Islet precursor cell (in vitro differentiated cells): ENCODE results near the gene SAMD1.

Experiments used
- DNase-seq: peaks from one replicate; pipeline ENCODE4 v3.0.0-alpha.2; 2018

Gene SAMD1

DNA sequence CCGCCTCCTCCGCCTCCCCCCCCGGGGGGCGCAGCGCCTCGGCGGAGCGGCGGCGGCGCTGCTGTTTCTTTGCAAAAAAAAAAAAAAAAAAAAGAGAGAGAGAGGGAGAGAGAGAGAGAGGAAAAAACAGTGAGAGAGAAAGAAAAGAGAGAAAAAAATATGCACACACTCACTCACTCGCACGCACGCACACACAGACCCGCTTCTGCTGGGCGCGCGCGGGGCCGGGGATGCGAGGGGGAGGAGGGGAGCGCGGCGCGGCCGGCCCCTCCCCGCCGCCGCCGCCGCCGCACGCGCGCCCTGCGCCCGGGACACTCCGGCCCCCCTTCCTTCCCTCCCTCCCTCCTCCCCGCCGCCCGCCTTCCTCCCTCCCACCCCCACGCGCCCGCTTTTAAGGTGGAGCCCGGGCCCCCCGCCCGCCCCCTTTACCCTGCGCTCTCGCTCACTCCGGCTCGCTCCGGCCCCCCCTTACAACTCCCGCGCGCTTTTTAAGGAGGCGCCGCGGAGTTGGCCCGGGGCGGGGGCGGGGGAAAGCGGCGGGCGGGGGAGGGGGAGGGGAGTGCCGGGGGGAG, at the start of gene SAMD1:
TSS of gene SAMD1 (minus strand) at position 243 of the 572 bp plus-strand sequence.
- DNase-seq, result peak; percentile 88

DNA sequence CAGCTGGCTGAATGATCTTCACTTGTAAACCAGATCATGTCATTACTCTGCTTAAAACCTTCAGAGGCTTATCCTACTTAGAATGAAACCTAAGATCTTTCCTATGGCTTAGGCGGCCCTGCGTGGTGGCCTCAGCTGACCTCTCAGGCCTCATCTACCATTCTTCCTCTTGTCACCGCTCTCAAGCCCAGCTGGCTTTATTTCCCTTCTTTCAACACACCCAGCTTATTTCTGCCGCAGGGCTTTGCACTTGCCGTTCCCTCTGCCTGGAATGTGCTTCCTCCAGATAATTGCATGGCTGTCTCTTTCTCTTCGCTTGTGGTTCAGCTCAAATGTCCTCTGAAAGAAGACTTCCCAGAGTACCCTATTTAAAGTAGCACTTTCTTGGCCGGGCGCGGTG, 49.4 kb upstream of the SAMD1 start:
- DNase-seq, result peak; percentile 83

DNA sequence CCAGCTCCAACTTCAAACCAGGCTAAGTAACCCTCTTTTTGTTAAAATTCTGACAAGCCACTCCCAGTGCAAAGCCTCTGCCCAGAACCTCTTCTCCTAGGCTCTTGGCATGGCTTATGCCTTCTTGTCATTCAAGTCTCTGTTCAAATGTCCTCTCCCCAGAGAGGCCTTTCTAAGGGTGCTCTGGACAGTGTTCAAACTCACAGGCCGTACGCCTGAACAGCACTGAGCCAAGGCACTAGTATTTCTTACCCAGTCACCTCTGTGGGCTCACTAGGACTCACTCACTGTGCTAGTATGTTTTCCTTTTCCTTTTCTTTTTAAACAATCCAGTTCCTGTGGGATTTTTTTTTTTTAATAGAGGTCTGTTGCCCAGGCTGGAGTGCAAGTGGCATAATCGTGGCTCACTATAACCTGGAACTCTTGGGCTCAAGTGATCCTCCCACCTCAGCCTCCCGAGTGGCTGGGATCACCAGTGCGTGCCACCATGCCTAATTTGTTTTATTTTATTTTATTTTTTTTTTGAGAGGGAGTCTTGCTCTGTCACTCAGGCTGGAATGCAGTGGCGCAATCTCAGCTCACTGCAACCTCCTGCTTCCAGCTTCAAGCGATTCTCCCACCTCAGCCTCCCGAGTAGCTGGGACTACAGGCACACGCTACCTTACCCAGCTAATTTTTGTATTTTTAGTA, 48.2 kb upstream of the SAMD1 start:
- DNase-seq, result no peak

DNA sequence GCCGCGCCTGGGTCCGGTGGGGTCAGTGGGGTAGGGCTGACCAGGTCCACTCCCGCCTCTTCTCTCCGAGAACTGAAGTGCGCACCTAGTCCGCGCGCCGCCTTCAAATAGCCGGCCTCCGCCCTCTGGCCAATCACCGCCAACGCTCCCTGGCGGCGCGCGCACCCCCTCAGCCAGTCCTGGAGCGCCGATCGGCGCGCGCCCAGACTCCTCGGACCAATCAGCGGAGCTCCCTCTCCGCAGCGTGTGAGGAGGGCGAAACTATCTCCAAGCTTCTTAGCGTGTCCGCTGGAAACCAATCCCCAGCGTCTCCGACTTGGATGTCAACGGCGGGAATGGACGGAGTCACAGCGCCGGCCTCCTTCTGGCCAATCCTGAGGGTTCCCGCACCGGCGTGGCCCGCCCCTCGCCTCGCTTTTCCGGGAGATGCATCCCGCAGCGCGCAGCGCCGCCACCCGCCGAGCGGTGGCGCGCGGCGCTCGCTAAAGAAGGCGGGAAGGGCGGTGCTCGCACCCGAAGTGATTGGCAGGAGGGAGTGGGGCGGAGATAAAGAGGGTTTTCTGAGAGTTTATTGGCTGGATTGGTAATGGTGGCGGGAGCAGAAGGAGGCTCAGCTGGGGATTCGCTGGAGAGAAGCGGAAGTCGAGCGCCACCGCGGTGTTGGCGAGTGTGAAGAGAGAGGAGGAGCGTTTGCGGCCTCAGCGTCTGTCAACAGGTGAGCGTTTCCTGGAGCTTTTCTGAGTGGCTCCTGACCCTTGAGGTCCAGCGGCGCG, 46.1 kb upstream of the SAMD1 start, which contains the start of gene ASF1B:
TSS of gene ASF1B (minus strand) at position 81 of the 773 bp plus-strand sequence. CDS start 133 bp downstream, outside the sequence.
- peak; percentile 100 for DNase-seq

GRCh38 chr19:14135985-14136508, 45.5 kb upstream of the SAMD1 start:
- no peak for DNase-seq

DNA sequence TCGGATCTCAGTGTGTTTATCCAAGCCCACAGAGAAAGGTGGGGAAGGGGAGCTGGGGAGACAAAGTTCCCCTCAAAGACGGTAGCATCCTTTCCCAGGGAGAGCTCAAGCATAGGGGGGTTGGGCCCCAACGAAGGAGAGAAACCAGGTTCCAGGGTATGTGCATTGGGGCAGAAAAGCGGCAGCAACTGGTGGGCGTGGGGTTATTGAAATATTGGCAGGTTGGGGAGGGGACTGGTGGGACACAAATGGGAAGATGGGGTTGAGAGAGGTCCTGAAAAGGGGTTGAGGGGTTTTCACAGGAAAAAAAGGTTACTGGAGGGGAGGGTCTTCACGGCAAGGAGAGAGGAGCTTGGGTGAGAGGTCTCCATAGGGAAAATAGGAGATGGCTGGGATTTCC, 44.8 kb upstream of the SAMD1 start:
- DNase-seq, result no peak

DNA sequence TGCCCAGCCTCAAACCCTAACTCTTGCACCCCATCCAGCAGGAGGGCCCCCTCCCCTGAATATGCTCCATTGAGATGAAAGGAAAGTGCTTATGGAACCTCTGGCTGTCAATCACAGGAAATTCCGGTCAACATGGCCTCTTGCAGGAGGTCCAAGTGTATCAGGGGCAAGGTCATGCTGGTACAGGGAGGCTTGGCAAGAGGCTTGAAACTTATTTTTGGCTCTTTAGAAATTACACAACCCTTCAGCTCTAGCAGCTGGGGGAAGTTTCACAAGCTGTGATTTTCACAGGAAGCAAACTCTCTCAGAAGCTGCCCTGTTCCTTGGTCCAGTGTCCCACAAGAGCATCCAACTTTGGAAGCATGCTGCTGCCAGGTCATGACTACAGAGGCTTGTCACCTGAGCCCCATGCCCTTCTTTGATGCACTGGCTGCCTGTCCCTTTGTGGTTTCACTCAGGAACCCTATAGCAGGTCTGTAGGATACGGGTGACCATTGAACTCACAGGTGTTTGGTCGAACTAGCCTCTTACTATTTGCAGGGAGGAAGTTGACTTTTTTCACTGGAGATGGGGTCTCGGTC, 37.5 kb upstream of the SAMD1 start:
- no peak for DNase-seq

DNA sequence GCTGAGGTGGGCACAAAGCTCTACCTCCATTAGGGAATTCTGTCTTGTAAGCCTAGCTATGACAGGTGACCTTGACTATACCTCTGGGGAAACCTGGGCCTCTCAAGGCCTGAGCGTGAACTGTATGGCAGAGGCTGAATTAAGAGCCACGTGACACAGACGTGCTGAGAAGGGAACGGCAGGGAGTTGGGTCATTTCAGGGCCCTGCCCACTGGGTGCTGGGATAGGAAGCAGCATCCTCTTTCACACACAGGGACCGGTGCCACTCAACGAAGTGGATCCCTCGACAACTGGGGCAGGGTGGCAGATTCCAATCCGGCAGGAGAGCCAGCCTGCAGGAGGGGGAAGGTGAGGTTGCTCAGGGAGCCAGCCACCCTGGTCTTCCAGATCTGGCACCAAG, 36.6 kb upstream of the SAMD1 start:
- no peak for DNase-seq

DNA sequence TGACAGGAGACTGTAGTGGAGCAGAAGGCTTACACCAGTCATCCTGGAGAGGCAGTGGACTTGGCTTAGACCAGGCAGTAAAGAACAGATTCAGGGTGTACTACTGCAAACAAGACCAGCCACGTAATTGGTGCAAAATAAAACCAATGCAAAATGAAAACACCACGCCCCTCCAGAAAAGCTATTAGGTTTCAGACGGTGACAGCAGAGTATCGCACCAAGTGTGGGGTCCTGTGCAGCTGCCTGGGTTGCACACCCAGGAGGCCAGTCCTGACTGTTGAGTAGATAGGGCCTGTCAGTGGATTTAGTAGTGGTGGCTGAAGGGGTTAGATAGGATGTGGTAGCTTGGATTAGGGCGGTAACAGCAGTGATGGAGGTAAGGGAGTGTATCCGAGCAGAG, 32.4 kb upstream of the SAMD1 start:
- no peak for DNase-seq

DNA sequence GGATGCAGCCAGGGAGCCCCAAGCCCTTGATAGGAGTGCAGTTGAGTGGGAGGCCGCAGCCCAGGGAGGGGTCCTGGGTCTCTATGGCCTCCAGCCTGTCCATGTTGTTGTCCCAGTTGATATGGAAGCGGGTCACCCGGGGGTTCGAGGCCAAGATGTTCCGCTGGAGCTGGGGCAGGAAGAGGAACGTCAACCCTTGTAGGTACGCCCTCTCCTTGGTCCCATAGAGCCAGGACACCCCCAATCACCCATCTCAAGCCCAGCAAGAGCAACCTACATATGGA, 29.9 kb upstream of the SAMD1 start:
- DNase-seq, result no peak

GRCh38 chr19:14119644-14120496, 29.3 kb upstream of the SAMD1 start:
- no peak for DNase-seq

- DNase-seq, result no peak
Measured at GRCh38 chr19:14119146-14119545, 28.6 kb upstream of the SAMD1 start.

DNA sequence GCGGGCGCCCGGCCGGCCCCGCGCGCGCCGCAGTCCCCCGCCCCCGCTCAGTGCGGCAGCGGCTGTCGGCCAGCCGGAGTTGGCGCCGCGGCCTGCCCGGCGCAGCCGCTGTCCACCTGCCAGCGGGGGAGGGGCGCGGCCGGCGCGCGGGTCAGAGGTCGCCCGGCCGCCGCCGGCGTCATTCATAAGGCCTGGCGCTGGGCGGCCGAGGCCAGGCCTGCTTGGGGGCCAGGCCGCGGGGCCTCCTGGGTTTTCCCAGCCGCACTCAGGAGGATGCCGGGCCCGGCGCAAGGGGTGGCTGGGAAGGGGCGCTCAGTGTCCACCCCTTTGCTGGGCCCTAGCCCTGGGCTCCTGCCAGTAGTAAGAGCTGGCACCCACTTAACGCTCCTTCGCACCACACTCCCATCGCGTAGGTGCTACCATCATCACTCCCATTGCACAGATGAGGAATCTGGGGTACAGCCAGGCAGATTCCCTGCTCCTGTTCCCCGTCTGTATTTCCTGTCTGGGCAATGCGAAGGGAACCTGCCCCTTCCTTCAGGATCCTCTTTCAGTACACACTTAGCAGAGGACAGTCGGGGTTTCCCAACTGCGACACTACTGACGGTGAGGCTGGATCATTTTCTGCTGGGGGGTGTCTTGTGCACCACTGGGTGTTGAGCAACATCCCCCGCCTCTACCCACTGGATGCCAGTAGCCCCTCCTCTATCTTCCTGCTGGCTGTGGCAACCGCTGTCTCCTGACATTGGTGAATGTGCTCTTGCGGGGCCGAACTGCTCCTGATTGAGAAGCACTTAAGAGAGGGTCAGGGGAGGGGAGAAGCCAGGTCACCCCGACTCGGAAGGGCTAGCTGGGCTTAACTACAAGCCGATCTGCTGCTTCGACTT, 27.9 kb upstream of the SAMD1 start:
- DNase-seq, result peak; percentile 55

DNA sequence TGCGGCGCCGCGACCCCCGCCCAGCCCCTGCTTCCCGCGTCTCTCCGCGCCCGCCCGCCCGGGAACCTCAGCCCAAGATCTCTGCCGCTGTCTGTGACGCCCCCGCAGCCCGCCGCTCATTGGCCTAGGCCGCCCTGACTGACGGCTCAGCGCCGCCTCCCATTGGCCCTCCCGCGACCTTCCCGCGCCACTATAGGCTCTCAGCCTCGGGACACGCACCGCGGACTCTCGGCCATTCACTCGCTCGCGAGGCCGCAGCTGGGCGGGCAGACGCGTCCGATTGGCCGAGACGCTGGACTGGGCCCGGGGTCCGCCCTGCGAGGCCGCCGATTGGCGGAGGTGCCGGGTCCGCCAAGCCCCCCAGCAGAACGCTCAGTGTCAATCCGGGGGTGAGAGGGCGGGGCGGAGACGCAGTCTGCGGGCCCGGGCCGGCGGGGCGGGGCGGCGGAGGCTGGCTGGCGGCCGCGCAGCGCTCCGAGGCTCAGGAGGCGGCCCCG, 27.2 kb upstream of the SAMD1 start, which contains the start of gene PRKACA:
TSS of gene PRKACA (minus strand) at position 95 of the 497 bp plus-strand sequence. CDS start 215 bp downstream, outside the sequence.
- peak; percentile 100 for DNase-seq

DNA sequence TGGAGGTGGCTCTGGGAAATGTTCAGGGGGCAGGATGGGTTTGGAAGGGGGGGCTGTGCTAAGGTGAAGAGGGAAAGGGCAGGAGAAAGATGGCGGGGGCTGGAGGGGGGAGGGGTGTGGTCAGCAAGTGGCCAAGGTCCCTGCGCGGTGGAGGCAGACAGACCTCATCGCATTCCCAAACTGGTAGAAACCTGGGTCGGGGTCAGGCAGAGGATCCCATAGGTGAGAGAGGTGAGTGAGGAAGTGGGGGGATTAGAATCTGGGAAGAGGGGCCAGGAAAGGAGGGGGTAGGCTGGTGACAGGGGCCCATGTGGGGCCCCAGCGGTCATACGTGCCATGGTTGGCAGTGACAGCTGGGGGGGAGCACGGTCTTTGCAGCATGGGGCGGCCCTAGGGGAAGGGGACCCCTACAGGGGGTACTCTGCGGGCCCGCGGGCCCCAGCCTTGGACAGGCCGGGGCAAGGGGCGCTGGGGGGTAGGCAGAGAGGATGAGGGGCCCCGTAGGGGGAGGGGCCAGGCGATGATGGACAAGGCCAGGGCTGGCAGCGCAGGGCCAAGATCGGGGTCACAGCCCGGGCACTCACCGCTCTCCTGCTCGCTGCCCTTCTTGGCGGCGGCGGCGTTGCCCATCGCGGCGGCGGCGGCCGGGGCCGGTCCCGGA, 26.5 kb upstream of the SAMD1 start:
- DNase-seq, result no peak

- DNase-seq, result no peak
Measured at GRCh38 chr19:14116525-14116917, 26.0 kb upstream of the SAMD1 start.

GRCh38 chr19:14115756-14116155, 25.2 kb upstream of the SAMD1 start:
- DNase-seq, result no peak

DNA sequence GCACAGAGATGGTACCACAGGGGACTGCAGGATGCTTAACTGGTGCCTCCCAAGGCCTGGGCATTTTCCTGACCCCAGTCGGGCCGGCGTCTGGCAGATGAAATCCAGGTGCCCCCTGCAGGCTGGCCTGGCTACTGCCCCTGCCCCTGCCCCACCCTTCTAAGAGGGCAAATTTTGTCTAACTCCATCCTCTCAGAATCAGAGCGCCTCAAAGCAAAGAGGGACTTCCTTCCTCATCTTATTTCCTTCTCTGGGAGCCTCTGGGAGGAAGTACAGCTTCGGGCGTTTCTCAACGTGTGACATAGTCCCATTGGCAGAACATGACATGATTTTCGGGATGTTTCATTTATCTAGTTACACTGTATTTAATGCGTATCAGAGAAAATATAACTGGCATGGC, 24.3 kb upstream of the SAMD1 start:
- peak; percentile 69 for DNase-seq

GRCh38 chr19:14114439-14114838, 23.9 kb upstream of the SAMD1 start:
- no peak for DNase-seq

- no peak for DNase-seq
Measured at GRCh38 chr19:14113762-14114414, 23.3 kb upstream of the SAMD1 start.
